ENCODE measurements around the gene ADAM10. TPM values are rescaled to one million over a fixed set of nuclear protein-coding genes. Genes with fewer than 3 reads are reported as not detected.

Gene ADAM10
- polyA plus RNA-seq, 1 of the 3 experiments (the other 2 are of a cell fraction) = 83.5 TPM

DNA sequence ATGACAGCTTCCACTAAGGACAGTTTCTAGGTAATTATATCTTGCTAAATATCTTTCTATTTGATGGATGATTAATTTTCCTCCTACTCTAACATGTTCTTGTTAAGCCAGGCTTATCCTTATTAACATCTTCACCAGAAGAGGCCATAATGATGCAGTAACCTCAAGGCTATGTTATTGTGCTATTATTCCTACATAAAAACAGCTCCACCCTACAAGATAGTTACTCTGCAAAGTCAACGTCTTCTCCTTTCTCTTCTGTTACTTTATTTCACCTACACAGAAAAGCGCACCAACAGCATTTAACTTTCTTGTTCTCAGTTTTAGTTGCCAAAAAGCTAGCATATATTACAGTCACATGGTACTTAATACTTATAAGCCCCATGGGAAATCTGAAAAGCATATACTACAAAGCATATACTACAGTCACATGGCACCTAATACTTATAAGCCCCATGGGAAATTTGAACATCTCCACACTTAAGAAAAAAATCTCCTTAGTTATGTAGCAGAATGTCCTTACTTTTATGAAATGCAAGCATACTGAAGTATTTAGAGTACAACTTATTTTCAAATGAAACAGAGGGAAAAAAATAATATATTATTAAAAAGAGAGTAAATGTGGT, 13.4 kb downstream of the ADAM10 start:
- no peak overlapping the region for H2AFZ ChIP-seq (ENCODE audit: low read depth)
- TF ChIP-seq, protein P1, sequence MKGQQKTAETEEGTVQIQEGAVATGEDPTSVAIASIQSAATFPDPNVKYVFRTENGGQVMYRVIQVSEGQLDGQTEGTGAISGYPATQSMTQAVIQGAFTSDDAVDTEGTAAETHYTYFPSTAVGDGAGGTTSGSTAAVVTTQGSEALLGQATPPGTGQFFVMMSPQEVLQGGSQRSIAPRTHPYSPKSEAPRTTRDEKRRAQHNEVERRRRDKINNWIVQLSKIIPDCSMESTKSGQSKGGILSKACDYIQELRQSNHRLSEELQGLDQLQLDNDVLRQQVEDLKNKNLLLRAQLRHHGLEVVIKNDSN (IDR thresholded peaks at IDR 0.05; ENCODE audit: borderline replicate concordance, low read depth) = no peak
- TF ChIP-seq RXRA (IDR thresholded peaks at IDR 0.05; ENCODE audit: borderline replicate concordance, low read depth) = no peak
- no peak for TF ChIP-seq GATA2 (CRISPR knock-in tag; IDR thresholded peaks at IDR 0.05)
- TF ChIP-seq, protein P2, sequence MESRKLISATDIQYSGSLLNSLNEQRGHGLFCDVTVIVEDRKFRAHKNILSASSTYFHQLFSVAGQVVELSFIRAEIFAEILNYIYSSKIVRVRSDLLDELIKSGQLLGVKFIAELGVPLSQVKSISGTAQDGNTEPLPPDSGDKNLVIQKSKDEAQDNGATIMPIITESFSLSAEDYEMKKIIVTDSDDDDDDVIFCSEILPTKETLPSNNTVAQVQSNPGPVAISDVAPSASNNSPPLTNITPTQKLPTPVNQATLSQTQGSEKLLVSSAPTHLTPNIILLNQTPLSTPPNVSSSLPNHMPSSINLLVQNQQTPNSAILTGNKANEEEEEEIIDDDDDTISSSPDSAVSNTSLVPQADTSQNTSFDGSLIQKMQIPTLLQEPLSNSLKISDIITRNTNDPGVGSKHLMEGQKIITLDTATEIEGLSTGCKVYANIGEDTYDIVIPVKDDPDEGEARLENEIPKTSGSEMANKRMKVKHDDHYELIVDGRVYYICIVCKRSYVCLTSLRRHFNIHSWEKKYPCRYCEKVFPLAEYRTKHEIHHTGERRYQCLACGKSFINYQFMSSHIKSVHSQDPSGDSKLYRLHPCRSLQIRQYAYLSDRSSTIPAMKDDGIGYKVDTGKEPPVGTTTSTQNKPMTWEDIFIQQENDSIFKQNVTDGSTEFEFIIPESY (IDR thresholded peaks at IDR 0.05; ENCODE audit: borderline replicate concordance, low read depth) = no peak
- TF ChIP-seq SMC3 (IDR thresholded peaks at IDR 0.05; ENCODE audit: low read depth, low read length) = no peak
- no peak for TF ChIP-seq FOXJ3 (CRISPR knock-in tag; IDR thresholded peaks at IDR 0.05)
- no peak for TF ChIP-seq EP300 (IDR thresholded peaks at IDR 0.05; ENCODE audit: borderline replicate concordance in 1 of 2, low read depth in 1 of 2, low read length in 1 of 2)
- POLR2A ChIA-PET = no interaction called here
- H3K27ac ChIP-seq (ENCODE audit: low read depth in 2 of 2, low read length in 1 of 2) = no peak overlapping the region
- H3K9ac ChIP-seq = no peak overlapping the region
- H3K36me3 ChIP-seq (replicated peaks in 1 of 2; ENCODE audit: control insufficient read depth in 1 of 2, insufficient read depth in 2 of 2, low read length in 1 of 2) = peaks cover 0 to 3% of the 10 kb centered on the region in 2 experiments
- DNase-seq = no peak
- no peak overlapping the region for H3K4me3 ChIP-seq (ENCODE audit: low read depth in 2 of 2, low read length in 1 of 2)
- CTCF ChIA-PET = interaction anchor here (0.6 kb wide), 1 partner anchor 59 kb away, joined by 3 read pairs; no protein-coding TSS in a partner anchor
- no peaks in the 10 kb centered on the region for H3K9me3 ChIP-seq
- 82% methylated on average over 2 of the region's 2 CpGs for WGBS (ENCODE audit: low lambda C conversion rate)
- no peaks in the 10 kb centered on the region for H3K27me3 ChIP-seq (ENCODE audit: insufficient read depth)
- no peaks in the 10 kb centered on the region for H3K9me2 ChIP-seq
- H3K4me1 ChIP-seq (ENCODE audit: control insufficient read depth in 1 of 2, insufficient read depth in 2 of 2, low read depth in 1 of 2, low read length in 1 of 2) = peaks cover 0 to 8% of the 10 kb centered on the region in 2 experiments; a peak in 3 of 4 replicates
- H3K79me2 ChIP-seq (ENCODE audit: insufficient read depth) = peaks cover 94% of the 10 kb centered on the region
- H3F3A ChIP-seq (replicated peaks; ENCODE audit: insufficient read depth) = no peaks in the 10 kb centered on the region
- H3K4me2 ChIP-seq = no peak overlapping the region
- peaks cover 57% of the 10 kb centered on the region for H4K20me1 ChIP-seq (ENCODE audit: insufficient read depth)

DNA sequence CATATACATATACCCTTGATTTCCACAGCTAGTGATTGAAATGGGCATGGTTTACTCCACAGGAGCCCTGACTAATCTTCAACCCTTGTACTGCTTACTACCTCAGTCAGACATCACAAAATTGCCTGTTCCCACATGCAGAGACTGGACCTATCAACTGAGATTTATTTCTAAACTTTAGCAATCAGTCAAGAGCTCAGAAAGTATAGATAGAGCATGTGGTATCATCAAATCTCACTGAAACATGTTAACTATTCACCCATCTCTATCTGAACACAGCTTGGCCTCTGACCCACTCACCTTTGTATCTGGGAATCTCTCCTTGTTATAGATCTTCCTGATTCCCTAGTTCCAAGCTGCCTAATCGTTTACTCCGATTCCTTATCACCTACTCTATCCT, 14.6 kb downstream of the ADAM10 start:
- Histone ChIP-seq H3K27me3 (ENCODE audit: insufficient read depth) (no peaks in the 10 kb centered on the region), H3K9me3 (no peaks in the 10 kb centered on the region), H3K9ac (no peak overlapping the region), H3K27ac (ENCODE audit: low read depth in 2 of 2, low read length in 1 of 2) (no peak overlapping the region), H3K4me1 (ENCODE audit: control insufficient read depth in 1 of 2, insufficient read depth in 2 of 2, low read depth in 1 of 2, low read length in 1 of 2) (peaks cover 0 to 8% of the 10 kb centered on the region in 2 experiments; a peak in 3 of 4 replicates), H3F3A (replicated peaks; ENCODE audit: insufficient read depth) (no peaks in the 10 kb centered on the region), H2AFZ (ENCODE audit: low read depth) (no peak overlapping the region), H3K9me2 (no peaks in the 10 kb centered on the region), H3K36me3 (replicated peaks in 1 of 2; ENCODE audit: control insufficient read depth in 1 of 2, insufficient read depth in 2 of 2, low read length in 1 of 2) (peaks cover 0 to 3% of the 10 kb centered on the region in 2 experiments), H3K4me2 (no peak overlapping the region), H3K79me2 (ENCODE audit: insufficient read depth) (peaks cover 94% of the 10 kb centered on the region), H3K4me3 (ENCODE audit: low read depth in 2 of 2, low read length in 1 of 2) (no peak overlapping the region), H4K20me1 (ENCODE audit: insufficient read depth) (peaks cover 64% of the 10 kb centered on the region)
- CTCF ChIA-PET = interaction anchor here (1.2 to 1.3 kb wide), 2 partner anchors 10 to 17 kb away, joined by 3 to 5 read pairs; no protein-coding TSS in a partner anchor
- no peak for DNase-seq
- POLR2A ChIA-PET = interaction anchor here (1.1 kb wide), 1 partner anchor 15 kb away, joined by 3 read pairs; the partner anchor contains the start of gene ADAM10
- TF ChIP-seq, protein P3, sequence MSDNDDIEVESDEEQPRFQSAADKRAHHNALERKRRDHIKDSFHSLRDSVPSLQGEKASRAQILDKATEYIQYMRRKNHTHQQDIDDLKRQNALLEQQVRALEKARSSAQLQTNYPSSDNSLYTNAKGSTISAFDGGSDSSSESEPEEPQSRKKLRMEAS (IDR thresholded peaks at IDR 0.05; ENCODE audit: low read depth) = no peak
- no peak for TF ChIP-seq TEAD4 (IDR thresholded peaks at IDR 0.05; ENCODE audit: borderline replicate concordance, insufficient read depth)
- TF ChIP-seq CHD2 (IDR thresholded peaks at IDR 0.05; ENCODE audit: low read length, partially characterized antibody) = no peak
- no peak for TF ChIP-seq RFX5 (IDR thresholded peaks at IDR 0.05; ENCODE audit: low read length)
- TF ChIP-seq NFIC (IDR thresholded peaks at IDR 0.05; ENCODE audit: borderline replicate concordance) = no peak
- no peak for TF ChIP-seq FOXJ3 (CRISPR knock-in tag; IDR thresholded peaks at IDR 0.05)
- TF ChIP-seq GATA2 (CRISPR knock-in tag; IDR thresholded peaks at IDR 0.05) = no peak
- TF ChIP-seq, protein P1 (IDR thresholded peaks at IDR 0.05; ENCODE audit: borderline replicate concordance, low read depth) = no peak
- TF ChIP-seq POLR2AphosphoS5 (IDR thresholded peaks at IDR 0.05; ENCODE audit: low read depth, low read length) = no peak
- no peak for TF ChIP-seq EZH2phosphoT487 (IDR thresholded peaks at IDR 0.05; ENCODE audit: borderline replicate concordance, low read depth)
- TF ChIP-seq, protein P4, sequence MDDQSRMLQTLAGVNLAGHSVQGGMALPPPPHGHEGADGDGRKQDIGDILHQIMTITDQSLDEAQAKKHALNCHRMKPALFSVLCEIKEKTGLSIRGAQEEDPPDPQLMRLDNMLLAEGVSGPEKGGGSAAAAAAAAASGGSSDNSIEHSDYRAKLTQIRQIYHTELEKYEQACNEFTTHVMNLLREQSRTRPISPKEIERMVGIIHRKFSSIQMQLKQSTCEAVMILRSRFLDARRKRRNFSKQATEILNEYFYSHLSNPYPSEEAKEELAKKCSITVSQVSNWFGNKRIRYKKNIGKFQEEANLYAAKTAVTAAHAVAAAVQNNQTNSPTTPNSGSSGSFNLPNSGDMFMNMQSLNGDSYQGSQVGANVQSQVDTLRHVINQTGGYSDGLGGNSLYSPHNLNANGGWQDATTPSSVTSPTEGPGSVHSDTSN (IDR thresholded peaks at IDR 0.05) = no peak
- no peak for TF ChIP-seq ELF1 (IDR thresholded peaks at IDR 0.05)
- no peak for TF ChIP-seq NRF1 (IDR thresholded peaks at IDR 0.05; ENCODE audit: low read depth, low read length)
- TF ChIP-seq, protein P5, sequence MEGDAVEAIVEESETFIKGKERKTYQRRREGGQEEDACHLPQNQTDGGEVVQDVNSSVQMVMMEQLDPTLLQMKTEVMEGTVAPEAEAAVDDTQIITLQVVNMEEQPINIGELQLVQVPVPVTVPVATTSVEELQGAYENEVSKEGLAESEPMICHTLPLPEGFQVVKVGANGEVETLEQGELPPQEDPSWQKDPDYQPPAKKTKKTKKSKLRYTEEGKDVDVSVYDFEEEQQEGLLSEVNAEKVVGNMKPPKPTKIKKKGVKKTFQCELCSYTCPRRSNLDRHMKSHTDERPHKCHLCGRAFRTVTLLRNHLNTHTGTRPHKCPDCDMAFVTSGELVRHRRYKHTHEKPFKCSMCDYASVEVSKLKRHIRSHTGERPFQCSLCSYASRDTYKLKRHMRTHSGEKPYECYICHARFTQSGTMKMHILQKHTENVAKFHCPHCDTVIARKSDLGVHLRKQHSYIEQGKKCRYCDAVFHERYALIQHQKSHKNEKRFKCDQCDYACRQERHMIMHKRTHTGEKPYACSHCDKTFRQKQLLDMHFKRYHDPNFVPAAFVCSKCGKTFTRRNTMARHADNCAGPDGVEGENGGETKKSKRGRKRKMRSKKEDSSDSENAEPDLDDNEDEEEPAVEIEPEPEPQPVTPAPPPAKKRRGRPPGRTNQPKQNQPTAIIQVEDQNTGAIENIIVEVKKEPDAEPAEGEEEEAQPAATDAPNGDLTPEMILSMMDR (IDR thresholded peaks at IDR 0.05) = no peak
- TF ChIP-seq MEF2A (IDR thresholded peaks at IDR 0.05; ENCODE audit: borderline replicate concordance, low read depth) = no peak
- no peak for TF ChIP-seq MXI1 (IDR thresholded peaks at IDR 0.05; ENCODE audit: low read depth, low read length)
- 69% methylated on average over 2 of the region's 2 CpGs for WGBS (ENCODE audit: low lambda C conversion rate)

Measured in SK-N-SH (cell line).